Ishikawa (cell line): ENCODE measurements around the gene AQP12A.

Experiments
- CEBPB ChIP-seq: IDR thresholded peaks from 2 replicates; pipeline ENCODE4 v1.6.1; 2012
- CREB1 ChIP-seq: IDR thresholded peaks from 2 replicates; pipeline ENCODE4 v1.6.1; 2012; ENCODE audit warnings: low read depth
- EP300 ChIP-seq: IDR thresholded peaks from 2 replicates; pipeline ENCODE4 v1.6.1; 2012; ENCODE audit warnings: borderline replicate concordance
- FOXM1 ChIP-seq: IDR thresholded peaks from 2 replicates; pipeline ENCODE4 v1.6.1; 2012; ENCODE audit warnings: low read depth, borderline replicate concordance
- NFIC ChIP-seq: IDR thresholded peaks from 2 replicates; pipeline ENCODE4 v1.6.1; 2012
- RAD21 ChIP-seq: IDR thresholded peaks from 2 replicates; pipeline ENCODE4 v1.6.1; 2012; ENCODE audit warnings: low read depth
- TAF1 ChIP-seq: IDR thresholded peaks from 2 replicates; pipeline ENCODE4 v1.6.1; 2012; ENCODE audit warnings: low read depth, mild to moderate bottlenecking
- TEAD4 ChIP-seq: IDR thresholded peaks from 2 replicates; pipeline ENCODE4 v1.6.1; 2012
- YY1 ChIP-seq: IDR thresholded peaks from 2 replicates; pipeline ENCODE4 v1.6.1; 2012; ENCODE audit warnings: low read depth
- ZBTB7A ChIP-seq: IDR thresholded peaks from 2 replicates; pipeline ENCODE4 v1.6.1; 2012; ENCODE audit warnings: low read depth
- TF ChIP-seq, protein P1 (sequence below): IDR thresholded peaks from 2 replicates; pipeline ENCODE4 v1.6.1; 2012; ENCODE audit warnings: low read depth, mild to moderate bottlenecking

GRCh38 chr2:240644171-240644651 lies 47.5 kb upstream of the AQP12A start:
- TF ChIP-seq RAD21 (no peak), TAF1 (no peak), NFIC (no peak), TEAD4 (no peak), EP300 (no peak), YY1 (no peak), CEBPB (no peak), CREB1 (no peak), FOXM1 (no peak), ZBTB7A (no peak)
- TF ChIP-seq, protein P1, sequence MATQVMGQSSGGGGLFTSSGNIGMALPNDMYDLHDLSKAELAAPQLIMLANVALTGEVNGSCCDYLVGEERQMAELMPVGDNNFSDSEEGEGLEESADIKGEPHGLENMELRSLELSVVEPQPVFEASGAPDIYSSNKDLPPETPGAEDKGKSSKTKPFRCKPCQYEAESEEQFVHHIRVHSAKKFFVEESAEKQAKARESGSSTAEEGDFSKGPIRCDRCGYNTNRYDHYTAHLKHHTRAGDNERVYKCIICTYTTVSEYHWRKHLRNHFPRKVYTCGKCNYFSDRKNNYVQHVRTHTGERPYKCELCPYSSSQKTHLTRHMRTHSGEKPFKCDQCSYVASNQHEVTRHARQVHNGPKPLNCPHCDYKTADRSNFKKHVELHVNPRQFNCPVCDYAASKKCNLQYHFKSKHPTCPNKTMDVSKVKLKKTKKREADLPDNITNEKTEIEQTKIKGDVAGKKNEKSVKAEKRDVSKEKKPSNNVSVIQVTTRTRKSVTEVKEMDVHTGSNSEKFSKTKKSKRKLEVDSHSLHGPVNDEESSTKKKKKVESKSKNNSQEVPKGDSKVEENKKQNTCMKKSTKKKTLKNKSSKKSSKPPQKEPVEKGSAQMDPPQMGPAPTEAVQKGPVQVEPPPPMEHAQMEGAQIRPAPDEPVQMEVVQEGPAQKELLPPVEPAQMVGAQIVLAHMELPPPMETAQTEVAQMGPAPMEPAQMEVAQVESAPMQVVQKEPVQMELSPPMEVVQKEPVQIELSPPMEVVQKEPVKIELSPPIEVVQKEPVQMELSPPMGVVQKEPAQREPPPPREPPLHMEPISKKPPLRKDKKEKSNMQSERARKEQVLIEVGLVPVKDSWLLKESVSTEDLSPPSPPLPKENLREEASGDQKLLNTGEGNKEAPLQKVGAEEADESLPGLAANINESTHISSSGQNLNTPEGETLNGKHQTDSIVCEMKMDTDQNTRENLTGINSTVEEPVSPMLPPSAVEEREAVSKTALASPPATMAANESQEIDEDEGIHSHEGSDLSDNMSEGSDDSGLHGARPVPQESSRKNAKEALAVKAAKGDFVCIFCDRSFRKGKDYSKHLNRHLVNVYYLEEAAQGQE, result no peak
